HG02763 (cell line): ENCODE results near the gene GPR135.
A peak's percentile ranks its signal among the peaks of the same experiment; 100 is the strongest.

Experiments used
- ATAC-seq: cut with Tn5 transposase; IDR thresholded peaks from one replicate; pipeline ENCODE4 v1.9.1; 2021; ENCODE audit warnings: mild to moderate bottlenecking, moderate library complexity; ENCODE audit not compliant: unreplicated experiment

The GPR135 gene

GRCh38 chr14:59465316-59466135 is at the start of gene GPR135:
GPR135 (minus strand) TSS chr14:59465380; CDS start chr14:59465226, 154 bp downstream.
- ATAC-seq = no peak

- no peak for ATAC-seq
Measured at GRCh38 chr14:59511916-59512575, 46.9 kb upstream of the GPR135 start.

- no peak for ATAC-seq
Measured at GRCh38 chr14:59510966-59511365, 45.8 kb upstream of the GPR135 start.

- no peak for ATAC-seq
Measured at GRCh38 chr14:59510001-59510400, 44.8 kb upstream of the GPR135 start.

DNA sequence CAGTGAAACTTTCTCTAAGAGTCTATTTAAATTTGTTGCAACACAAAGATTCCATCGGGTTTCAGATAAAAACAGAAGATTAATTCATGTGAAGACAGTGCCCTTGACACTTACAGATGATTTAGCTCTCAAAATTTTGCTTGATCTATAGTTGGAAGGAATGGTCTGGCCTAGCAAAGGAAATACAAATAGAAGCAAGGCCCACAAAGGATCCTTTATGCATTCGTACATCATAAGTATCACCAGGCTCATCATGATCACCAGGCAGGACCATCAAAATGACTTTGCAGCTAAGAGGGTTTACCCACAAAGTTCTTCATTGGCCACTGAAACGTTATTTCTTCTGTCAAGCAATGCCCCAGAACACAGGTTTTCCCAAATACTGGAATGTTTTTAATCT is 43.9 kb upstream of the GPR135 start:
- ATAC-seq = no peak

GRCh38 chr14:59507752-59508103 is 42.5 kb upstream of the GPR135 start:
- ATAC-seq = no peak

DNA sequence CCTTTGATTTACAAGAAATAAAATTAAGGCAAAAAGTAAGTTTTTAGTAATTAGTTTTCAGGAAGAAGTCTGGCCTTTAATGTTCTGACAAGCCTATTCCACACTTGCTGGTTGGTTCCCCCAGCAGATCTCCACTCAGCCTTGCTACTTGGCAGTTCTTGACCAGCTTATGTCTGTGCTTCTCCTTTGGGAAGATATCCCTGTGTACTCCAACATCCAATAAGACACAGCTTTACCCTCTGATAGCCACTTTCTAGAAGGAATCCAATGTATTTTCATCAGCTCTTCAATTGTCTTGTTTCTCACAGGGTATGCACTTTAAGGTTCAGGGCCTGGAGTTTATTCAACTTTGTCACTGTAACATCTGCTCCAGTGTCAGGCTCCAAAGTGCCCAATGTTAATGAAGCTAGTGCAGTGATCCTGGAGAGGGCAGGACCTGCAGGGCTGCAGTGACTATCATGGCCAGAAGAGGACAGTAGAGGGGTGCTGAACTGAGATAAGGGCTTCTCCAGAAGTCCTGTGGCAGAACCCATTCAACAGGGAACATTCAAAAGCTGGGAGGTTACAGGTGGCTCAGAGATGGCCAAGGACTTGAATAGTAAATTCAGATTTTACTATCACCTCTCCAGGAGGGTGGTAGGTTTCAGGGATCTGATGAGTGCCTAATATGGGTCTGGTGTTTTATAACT is 42.0 kb upstream of the GPR135 start:
- ATAC-seq = peak; percentile 72

- no peak for ATAC-seq
Measured at GRCh38 chr14:59503256-59503655, 38.1 kb upstream of the GPR135 start.

- ATAC-seq = no peak
Measured at GRCh38 chr14:59500732-59501131, 35.6 kb upstream of the GPR135 start.

DNA sequence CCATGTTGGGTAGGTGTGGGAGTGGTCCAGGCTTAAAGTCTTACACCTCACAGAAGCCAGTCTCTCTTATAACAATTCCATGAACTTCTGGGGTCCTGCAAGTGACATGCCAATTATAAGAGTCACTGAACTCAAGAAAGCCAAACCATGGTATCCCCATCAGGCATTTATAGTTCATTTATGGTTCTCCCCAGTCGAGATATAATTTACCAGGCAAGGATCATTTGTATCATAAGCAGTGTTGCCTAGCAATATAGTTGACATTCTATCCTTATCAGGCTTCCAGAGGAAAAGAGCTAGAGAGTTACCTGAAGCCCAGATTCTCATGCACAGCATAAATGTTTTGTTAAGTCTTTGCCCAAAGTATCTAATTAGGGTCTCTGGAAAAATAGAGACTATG is 27.2 kb upstream of the GPR135 start:
- ATAC-seq = no peak

GRCh38 chr14:59490756-59491155 is 25.6 kb upstream of the GPR135 start:
- ATAC-seq = no peak

DNA sequence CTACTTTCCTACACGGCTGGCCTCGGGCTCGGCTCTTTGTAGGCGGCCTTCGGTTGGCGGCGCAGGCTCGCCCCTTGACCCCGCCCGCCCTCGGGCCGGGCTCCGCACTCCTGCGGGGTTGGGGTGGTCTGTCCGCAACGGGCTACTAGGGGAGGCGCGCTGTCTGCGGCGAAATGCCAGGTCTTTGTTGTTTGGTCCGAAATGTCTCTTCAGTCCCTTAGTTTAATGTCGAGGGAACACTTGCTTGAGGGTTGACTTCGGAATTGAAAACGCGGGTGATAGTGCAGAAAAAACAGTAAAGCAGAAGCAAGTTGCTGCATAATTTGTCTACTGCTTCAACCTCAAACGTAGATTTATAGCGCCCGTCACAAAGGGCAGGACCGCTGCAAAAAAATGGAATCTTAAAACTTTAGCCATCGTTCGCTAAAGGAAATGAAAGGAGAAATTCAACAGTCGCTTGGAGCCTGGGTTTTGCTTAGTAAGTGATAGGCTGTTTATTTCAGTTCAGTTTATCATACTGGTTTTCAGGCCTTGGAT is 19.5 kb upstream of the GPR135 start:
- ATAC-seq = peak; percentile 41

GRCh38 chr14:59483819-59484638 is 18.8 kb upstream of the GPR135 start, which contains the start of the genes JKAMP and L3HYPDH:
JKAMP (plus strand) TSS chr14:59484517; CDS start chr14:59484590, 73 bp downstream.
L3HYPDH (minus strand) TSS chr14:59484408; CDS start chr14:59484316, 92 bp downstream.
- ATAC-seq = peak; percentile 89

- ATAC-seq = no peak
Measured at GRCh38 chr14:59483363-59483762, 18.2 kb upstream of the GPR135 start.

DNA sequence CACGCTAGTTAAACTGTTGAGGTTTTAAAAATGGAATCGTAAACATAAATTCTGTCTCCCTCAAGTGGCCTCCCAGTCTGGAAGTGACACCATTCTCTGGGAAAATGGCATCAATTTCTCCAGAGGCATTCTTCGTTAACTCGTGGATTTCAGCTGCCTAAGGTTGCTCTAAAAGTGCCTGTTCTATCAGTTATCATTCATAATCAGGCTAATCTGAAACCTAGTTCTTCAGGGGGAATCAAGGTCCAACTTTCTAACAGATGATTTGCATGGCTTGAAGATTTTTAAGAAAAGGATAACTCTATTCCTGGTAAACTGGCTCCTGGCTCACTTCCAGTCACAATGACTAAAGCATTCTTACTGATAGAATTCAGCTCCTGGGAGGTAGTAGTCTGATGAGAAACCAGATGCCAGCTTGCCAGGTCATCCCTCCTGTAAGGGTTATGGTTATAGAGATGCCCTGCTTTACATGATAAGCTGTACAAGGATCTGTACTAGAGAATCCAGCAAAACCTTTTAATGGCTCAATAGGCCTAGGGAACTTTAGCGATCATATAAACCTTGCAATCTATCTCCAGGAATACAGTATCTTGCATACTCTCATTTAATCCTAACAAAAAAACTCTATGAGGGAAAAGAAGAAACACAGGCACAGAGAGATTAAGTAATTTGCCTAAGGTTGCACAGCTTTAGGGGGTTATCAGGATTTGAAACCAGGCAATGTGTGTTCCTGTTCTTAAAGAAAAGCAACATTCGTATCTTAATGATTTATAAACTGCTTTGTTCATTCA is 17.6 kb upstream of the GPR135 start:
- no peak for ATAC-seq

- ATAC-seq = no peak
Measured at GRCh38 chr14:59481871-59482540, 16.8 kb upstream of the GPR135 start.

- ATAC-seq = no peak
Measured at GRCh38 chr14:59481407-59481806, 16.2 kb upstream of the GPR135 start.

DNA sequence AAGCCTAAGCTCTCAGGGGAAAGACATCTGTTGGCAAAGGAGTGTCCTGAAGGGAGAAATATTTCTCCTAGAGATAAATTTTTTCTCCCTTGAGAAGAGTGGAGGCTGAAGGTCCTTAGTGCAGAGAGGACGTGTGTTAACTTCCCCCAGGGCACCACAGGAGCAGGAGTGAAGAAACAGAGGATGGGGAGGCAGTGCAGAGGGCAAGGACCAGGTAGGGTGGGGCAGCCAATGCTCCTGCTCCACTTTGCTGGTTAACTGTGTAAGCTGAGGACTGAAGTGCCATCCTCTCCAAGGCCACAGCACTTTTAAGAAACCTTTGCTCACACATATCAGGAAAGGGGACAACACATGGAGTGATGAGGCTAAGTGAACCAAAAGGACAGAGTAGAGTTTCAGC is 15.0 kb upstream of the GPR135 start:
- no peak for ATAC-seq

DNA sequence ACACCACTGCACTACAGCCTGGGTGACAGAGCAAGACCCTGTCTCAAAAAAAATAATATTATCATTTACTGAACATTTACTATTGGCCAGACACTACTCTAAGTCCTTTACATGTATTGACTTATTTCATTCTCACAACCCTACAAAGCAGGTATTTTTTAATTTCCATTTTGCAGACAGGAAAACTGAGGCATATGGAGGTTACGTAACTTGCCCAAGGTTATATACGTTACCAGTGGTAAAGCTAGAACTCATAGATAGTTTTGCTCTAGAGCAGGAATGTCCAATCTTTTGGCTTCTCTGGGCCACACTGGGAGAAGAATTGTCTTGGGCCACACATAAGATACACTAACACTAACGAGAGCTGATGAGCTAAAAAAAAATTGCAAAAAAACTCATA is 13.4 kb upstream of the GPR135 start:
- ATAC-seq = no peak
